Hypothalamus (tissue), 51 donors: ENCODE results near the gene LEFTY2.
"Not testable (repeated sequence)": the region's sequence is repeated elsewhere in the genome, so short reads cannot be mapped to it uniquely, and the experiment has no call there.

ENCODE experiments used
- DNase-seq, 51 donors: peaks; one replicate each; lab custom pipeline; 2025; lab: John Stamatoyannopoulos, UW

Gene LEFTY2

GRCh38 chr1:225908013-225908640 lies 32.9 kb downstream of the LEFTY2 start:
- no peak for DNase-seq

DNA sequence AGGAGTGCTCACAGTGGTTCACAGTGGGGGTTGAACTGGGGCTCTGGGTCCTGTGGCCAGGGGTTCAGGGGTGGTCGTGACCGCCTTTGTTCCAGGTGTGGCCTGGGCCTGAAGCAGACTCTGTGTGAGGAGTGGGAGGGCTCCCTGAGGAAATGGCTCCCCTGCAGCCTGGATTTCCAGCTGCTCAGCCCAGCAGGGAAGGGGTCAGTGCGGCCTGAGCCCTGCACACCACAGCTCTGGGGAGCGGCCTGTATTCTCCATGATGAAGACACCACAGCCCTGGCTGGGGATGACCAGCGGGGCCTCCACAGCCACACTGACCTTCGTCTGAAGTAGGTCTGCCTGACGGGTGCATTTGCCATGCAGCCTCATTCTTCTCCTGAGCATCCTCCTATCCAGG lies 33.7 kb downstream of the LEFTY2 start:
- no peak for DNase-seq

- DNase-seq, result no peak
Measured at GRCh38 chr1:225906467-225906866, 34.6 kb downstream of the LEFTY2 start.

DNA sequence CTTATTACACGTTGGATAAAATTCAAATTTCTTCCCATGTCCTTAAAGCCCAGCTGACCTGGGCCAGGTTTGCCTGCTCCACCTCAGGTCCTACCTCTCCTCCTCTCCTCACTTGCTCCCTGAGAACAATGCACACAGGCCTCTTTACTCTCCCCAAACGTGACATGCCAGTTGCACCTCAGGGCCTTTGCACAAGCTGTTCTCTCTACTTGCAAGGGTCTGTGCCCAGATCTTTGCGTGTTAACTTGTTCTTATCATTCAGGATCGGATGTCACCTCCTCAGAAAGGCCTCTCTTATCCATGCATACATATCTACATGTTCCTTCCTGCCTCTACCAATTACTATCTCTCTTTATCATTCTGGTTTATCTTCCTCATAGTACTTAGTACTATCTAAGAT lies 37.4 kb downstream of the LEFTY2 start:
- DNase-seq, result no peak

DNA sequence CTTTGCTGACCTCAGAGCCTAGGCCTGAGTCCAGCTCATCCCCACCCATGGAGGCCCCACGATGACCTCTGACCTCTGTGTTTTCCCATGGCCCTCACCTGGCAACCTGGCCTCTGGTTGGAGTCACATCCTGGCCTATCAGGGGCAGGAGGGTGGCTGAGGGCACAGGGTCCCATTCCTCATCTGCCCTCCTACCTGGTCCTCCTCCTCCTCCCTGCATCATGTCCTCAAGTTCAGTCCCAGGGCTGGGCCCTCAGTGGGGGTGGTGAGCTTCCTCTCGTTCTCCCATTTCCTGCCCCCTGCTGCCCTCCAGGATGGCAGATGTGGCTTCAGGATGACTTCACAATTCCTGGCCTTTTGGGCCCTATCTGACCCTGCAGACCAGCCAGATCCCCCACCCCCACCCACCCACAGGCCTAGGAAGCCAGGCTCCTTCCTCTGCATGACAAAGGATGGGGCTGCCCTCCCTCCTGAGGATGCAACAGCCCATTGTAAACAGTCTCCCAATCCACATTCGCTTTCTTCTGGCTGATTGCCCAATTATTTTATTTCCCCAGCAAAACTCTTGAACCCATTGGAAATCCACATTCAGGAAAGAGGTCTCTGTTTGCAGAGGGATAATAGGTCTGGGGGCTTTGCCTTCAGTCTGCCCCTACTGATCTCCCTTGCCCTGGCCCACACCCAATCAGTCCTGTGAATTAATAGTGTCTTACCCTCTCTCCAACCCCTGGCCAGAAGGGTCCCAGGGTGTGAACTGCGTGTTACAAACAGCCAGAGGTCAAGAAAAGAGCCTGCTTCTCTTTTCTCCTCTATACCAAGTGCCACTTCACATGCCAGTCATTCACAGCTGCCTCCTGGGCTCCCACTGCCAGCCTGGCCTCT lies 41.7 kb downstream of the LEFTY2 start:
- no peak for DNase-seq

- DNase-seq, result no peak
Measured at GRCh38 chr1:225897595-225898514, 43.2 kb downstream of the LEFTY2 start.

DNA sequence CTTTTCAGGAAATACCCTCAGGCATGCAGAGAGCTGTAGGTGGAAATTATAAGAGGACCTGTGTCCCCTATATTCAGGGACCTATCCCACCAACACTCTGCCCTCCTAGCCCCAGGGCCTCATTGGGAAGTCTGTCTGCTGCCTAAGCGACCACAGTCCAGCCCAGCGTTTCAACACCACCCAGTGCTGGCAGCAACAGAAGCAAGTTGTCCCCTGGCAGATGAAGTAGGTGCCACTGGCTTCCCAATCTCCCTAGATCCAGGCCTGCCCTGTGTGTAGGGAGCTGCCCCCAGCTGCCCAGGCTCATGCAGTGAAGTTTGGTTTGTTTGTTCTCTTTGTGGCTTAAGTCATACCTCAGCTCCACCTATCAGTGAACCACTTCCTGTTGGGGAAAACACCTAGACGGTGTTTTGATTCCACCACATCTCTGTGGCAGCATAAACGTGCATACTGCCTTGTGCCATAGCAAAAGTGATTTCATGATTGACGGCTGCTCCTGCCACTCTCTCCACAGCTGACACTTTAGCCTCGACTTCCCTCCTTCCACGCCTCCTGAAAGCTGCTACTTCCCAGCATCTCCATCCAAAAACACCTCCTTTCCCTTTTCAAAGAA lies 44.0 kb downstream of the LEFTY2 start:
- no peak for DNase-seq

- no peak for DNase-seq
Measured at GRCh38 chr1:225896494-225896893, 44.5 kb downstream of the LEFTY2 start.

DNA sequence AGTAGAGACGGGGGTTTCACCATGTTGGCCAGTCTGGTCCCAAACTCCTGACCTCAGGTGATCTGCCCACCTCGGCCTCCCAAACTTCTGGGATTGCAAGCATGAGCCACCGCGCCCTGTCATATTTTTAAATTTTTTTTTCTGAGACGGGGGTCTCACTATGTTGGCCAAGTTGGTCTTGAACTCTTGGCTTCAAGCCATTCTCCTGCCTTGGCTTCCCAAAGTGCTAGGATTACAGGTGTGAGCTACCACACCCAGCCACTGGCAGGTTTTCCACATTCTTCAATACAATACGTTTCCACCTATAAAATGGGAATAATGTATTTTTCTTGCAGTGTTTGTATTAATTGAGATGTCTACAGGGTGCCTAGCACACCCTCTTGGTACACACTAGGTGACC lies 48.7 kb downstream of the LEFTY2 start:
- DNase-seq, result no peak

- no peak for DNase-seq
Measured at GRCh38 chr1:225891229-225891972, 49.6 kb downstream of the LEFTY2 start.

DNA sequence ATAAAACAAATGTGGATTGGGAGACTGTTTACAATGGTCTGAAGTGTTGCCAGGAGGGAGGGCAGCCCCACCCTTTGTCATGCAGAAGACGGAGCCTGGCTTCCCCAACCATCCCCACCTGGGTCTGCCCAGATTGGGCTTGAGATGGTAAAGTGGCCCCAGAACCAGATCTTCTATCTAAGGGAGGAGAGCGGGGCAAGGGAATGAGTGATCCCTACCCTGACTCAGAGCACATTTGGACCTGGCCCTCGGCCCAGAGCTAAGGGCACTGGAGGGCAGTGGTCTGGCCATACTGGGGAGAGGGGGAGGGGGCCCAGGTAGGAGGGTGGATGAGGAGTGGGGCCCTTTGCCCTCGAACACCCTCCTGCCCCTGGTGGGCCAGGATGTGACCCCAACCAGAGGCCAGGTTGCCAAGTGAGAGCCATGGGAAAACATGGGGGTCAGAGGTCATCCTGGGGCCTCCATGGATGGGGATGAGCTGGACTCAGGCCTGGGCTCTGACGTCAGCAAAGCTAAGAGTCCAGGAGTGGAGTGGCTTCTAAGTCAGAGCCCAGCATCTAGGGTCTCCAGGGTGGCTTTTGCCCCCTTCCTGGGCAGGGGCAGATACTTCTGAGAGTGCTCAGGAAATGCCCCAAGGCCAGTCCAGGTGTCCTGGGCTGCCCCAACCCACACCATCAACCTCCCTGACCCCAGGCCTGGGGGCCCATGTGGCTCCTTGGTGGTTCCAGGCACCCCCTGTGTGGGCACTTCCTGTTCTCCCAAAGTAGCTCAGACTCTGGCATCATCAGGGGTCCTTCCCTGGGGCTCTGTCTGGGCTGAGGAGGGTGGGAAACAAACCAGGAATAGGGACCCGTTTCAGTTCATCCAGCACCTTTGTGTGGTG lies 50.4 kb downstream of the LEFTY2 start:
- DNase-seq, result no peak

GRCh38 chr1:225889743-225890142 lies 51.3 kb downstream of the LEFTY2 start:
- DNase-seq, result no peak

- DNase-seq, result no peak
Measured at GRCh38 chr1:225888898-225889601, 52.0 kb downstream of the LEFTY2 start, which contains the start of gene LEFTY1. LEFTY1 (minus strand) TSS chr1:225889146; CDS start chr1:225889066, 80 bp downstream.

DNA sequence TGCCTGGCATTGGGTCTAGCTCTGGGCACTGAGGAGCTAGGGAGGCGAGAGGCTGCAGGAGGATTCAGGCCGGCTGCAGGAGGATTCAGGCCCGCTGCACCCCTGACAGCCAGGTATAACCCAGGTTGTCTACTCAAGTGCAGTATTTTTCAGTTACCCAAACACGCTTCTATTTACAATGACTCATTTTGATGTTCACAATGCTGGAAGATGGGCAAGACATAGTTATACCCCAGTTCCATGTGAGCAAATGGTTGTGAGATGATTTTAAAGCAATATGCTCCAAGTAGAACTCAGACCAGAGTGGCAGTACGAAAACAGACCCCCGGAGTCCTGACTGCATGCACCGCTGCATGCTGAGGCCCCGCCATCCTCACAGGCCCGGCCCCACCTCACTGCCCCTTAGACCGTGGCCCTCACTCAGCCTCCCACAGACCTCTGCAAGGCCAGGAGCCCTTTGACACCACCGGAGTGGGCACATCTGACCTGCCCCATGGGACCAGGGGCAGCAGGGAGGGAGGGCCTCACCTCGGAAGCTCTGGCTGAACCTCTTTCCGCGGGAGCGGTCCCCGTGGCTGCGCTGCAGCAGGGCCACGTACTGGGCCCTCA lies 52.6 kb downstream of the LEFTY2 start:
- DNase-seq, result no peak

DNA sequence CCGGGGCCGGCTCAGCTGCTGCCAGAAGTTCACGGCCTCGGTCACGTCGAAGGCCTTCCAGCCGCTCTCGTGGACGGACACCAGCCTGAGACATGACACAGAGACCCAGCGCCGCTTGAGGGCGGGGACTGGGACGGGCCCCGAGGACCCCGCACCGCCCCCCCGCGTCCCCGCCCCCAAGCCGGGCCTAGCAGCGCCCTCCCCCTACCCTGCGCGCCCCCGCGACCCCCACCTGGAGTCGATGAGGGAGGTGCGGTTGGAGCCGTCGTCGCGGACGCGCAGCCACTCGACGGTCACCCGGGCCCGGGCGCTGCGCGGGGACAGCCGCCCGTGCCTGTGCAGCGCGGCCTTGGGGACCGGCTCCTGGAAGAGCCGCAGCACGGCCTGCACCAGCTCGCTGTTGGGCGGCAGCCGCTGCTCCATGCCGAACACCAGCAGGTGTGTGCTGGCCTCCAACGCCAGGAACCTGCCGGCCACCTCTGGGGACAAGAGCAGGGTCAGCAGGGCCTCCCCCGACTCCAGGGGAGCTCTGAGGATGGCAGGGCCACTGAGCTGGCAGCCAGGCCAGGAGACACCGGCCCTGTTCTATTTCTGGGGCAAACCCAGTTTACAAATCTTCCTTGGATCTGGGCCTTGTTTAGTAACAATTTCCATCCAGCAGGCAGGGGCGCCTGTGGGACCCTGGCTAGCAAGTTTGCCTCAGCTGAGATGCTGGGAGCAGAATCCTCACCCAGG lies 53.3 kb downstream of the LEFTY2 start:
- DNase-seq, result not testable (repeated sequence)

DNA sequence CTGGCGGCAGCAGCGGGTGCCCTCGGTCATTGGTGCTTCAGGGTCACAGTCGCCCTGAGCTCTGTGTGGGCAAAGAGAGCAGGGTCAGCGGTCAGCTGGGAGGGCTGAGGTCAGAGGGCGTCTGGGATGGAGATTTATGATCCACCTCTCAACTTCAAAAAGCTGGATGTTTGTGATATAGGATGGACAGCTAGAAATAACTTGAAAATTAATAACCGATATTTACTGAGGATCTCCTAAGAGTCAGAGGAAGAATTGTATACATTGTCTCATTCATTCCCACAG lies 54.0 kb downstream of the LEFTY2 start:
- DNase-seq, result no peak
